GM12891 (cell line): ENCODE measurements around the gene DMBX1.
A peak's percentile ranks its signal among the peaks of the same experiment; 100 is the strongest.

ENCODE experiments used
- PAX5 ChIP-seq: IDR thresholded peaks from 2 replicates; pipeline ENCODE4 v1.6.1; 2011; ENCODE audit warnings: low read length, moderate library complexity, mild to moderate bottlenecking; ENCODE audit not compliant: insufficient read depth, severe bottlenecking
- POLR2A ChIP-seq: IDR thresholded peaks from 2 replicates; pipeline ENCODE4 v1.6.1; 2011; ENCODE audit warnings: low read depth, low read length, control low read depth
- POLR2AphosphoS5 ChIP-seq: IDR thresholded peaks from 2 replicates; pipeline ENCODE4 v1.6.1; 2011; ENCODE audit warnings: low read depth, low read length, control low read depth
- SPI1 ChIP-seq: IDR thresholded peaks from 2 replicates; pipeline ENCODE4 v1.6.1; 2011; ENCODE audit warnings: low read depth, low read length, control low read depth
- TAF1 ChIP-seq: IDR thresholded peaks from 2 replicates; pipeline ENCODE4 v1.6.1; 2011; ENCODE audit warnings: low read depth, low read length, control low read depth

- no peak for TF ChIP-seq TAF1
- no peak for TF ChIP-seq POLR2A
- TF ChIP-seq POLR2AphosphoS5, result no peak
- 0 out of 2 replicates have a peak, but pooled peaks have one; percentile 5 for TF ChIP-seq SPI1
- TF ChIP-seq PAX5, result no peak
Measured at GRCh38 chr1:46521414-46521813, 31.8 kb downstream of the DMBX1 start.
